ENCODE results near the gene IL20RA.
"Not testable (repeated sequence)": the region's sequence is repeated elsewhere in the genome, so short reads cannot be mapped to it uniquely, and the experiment has no call there.

IL20RA gene

DNA sequence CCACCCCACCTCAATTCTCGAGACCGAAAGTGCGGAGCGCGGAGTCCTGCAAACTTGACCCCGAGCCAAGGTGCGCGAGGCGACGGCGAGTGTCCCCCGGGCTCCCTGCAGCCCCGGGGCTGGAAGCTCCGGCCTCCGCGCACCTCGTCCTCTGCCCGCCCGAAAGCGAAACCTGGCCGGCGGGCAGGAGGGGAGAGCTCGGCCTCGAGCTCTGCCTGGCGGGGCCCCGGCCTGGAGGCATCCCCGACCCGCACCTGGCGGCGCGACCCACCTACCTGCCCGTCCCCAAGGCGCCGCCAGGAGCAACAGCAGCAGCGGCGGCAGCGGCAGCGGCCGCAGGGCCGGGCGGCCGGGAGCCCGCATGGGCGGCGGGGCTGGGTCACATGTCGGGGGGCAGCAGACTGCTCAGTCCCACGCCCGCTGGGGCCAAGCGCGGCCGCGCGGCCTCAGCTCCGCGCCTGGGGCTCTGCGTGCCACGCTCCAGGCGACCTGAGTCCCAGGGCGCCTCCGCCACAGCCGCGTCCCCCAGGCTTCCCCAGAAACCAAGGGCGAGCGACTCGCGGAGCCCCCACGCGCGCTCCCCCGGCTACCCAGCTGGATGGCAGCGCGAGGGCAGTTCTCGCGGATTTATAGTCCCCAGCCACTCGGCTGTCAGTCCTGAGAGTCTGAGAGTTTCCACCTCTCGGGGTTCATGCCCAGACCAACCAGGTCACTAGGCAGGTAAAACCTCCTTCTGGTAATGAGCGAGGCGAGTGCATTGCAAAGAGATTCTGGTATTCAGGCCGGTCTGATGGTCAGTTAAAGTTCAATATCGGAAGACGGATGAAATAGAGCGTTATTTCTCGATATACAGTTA is at the start of gene IL20RA:
TSS of gene IL20RA (minus strand) at position 600 of the 856 bp plus-strand sequence. CDS start at position 363, 237 bp downstream.
- H3K4me3 ChIP-seq (ENCODE audit: low read depth, low read length), result peak within 1 kb of the TSS; percentile 83
- DNase-seq (ENCODE audit: low read depth), result no peak

GRCh38 chr6:137093183-137094069 is 48.7 kb upstream of the IL20RA start:
- no peak for DNase-seq (ENCODE audit: low read depth)
- no peak overlapping the region for H3K4me3 ChIP-seq (ENCODE audit: low read depth, low read length)

DNA sequence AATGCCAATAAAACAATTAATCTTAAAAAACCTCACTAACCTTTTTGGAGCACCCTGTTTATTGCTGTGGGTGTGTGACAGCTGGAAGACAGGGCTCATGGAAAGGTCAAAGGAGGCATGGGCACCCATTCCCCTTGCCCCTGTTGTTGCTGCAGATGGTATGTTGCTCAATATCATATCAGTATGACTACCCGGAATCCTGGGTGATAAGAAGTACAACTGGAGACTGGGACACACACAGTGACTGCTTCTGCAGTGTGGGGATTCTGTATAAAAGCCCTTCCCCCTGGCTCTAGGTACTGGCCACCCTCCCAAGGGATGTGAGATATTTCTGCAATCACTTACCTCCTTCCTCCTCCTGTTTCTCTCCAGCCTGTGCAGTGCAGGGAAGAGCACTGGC is 47.3 kb upstream of the IL20RA start:
- H3K4me3 ChIP-seq (ENCODE audit: low read depth, low read length), result no peak overlapping the region

DNA sequence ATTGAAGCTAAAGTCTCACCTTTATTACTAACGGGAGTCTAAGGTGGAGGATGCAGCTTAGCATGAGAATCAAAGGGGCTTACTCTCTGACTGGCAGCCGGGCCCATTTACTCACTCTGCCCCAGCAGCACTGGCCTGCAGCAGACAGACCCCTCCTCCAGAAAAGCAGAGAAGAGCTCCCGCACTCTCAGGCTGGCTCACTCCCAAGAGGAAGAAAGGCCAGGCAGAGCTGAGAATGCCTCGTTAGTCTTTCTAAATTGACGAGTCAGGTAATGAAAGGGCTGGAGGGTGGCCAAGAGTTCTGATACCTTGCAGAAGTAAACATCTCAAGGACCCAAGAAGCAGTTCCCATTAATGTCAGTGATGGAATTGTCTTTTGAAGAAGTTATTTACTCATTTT is 44.5 kb upstream of the IL20RA start:
- DNase-seq (ENCODE audit: low read depth), result no peak
- H3K4me3 ChIP-seq (ENCODE audit: low read depth, low read length), result no peak overlapping the region

More for the DNA sequence above, 47.3 kb upstream of the IL20RA start:
- no peak for DNase-seq (ENCODE audit: low read depth)

DNA sequence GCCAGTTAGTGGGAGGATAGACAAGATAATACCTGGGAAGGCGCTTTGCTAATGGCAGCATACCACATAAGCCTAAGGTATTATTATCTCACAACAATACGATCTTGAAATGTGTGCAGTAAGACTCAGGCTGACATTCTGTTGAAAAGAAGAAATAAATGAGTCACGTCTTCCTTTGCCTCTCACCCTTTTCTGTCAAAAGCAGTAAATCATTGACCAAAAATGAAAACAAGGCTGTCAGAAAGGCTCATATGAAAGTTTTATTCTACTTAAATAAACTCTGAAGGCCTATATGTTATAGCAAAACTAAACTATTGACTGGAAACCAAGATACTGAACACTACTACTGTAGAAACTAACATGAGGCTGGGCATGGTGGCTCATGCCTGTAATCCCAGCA is 43.1 kb upstream of the IL20RA start:
- DNase-seq (ENCODE audit: low read depth), result no peak
- no peak overlapping the region for H3K4me3 ChIP-seq (ENCODE audit: low read depth, low read length)

GRCh38 chr6:137086031-137086430 is 41.3 kb upstream of the IL20RA start:
- H3K4me3 ChIP-seq (ENCODE audit: low read depth, low read length), result no peak overlapping the region
- no peak for DNase-seq (ENCODE audit: low read depth)

- DNase-seq (ENCODE audit: low read depth), result no peak
- no peak overlapping the region for H3K4me3 ChIP-seq (ENCODE audit: low read depth, low read length)
Observed at GRCh38 chr6:137084865-137085617, 40.3 kb upstream of the IL20RA start.

DNA sequence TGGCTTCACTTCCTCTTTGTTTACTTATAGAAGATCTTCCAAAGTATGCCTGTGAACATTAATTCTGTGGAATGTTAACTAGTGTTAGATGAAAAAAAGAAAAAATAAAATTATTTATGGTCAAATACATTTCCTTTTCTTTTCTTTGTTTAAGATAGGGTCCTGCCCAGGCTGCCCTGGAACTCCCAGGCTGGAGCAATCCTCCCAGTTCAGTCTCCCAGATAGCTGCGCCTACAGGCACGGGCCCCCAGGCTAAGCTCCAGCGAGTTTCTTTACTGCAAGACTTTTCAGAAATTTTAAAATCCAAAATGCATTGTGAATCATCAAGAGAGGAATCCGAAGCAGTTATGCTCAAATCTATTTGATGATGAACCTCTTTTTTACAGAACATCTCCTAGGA is 39.3 kb upstream of the IL20RA start:
- no peak overlapping the region for H3K4me3 ChIP-seq (ENCODE audit: low read depth, low read length)
- DNase-seq (ENCODE audit: low read depth), result no peak

DNA sequence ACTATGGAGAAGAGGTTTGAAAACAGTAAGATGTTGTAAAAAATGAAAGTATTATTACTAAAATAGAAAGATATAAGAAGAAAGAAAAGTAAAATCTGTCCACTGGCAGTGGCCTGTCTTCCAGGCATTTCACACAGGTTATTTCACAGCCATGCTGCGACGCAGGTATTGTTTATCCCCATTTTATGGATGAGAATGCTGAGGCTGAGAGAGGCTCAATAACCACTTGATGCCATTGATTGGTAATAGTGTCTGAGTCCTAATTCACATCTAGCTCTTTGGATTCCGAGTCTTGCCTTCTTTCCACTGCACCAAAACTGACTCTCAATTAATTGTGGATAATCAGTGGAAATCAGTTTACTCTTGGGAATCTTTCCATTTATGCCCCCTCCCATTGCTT is 37.2 kb upstream of the IL20RA start:
- DNase-seq (ENCODE audit: low read depth), result no peak
- H3K4me3 ChIP-seq (ENCODE audit: low read depth, low read length), result no peak overlapping the region

GRCh38 chr6:137080711-137081110 is 35.9 kb upstream of the IL20RA start:
- no peak overlapping the region for H3K4me3 ChIP-seq (ENCODE audit: low read depth, low read length)
- no peak for DNase-seq (ENCODE audit: low read depth)

GRCh38 chr6:137076277-137077068 is 31.7 kb upstream of the IL20RA start:
- no peak overlapping the region for H3K4me3 ChIP-seq (ENCODE audit: low read depth, low read length)
- peak; percentile 18 for DNase-seq (ENCODE audit: low read depth)

GRCh38 chr6:137075790-137076189 is 31.0 kb upstream of the IL20RA start:
- DNase-seq (ENCODE audit: low read depth); H3K4me3 ChIP-seq (ENCODE audit: low read depth, low read length): not testable (repeated sequence)

DNA sequence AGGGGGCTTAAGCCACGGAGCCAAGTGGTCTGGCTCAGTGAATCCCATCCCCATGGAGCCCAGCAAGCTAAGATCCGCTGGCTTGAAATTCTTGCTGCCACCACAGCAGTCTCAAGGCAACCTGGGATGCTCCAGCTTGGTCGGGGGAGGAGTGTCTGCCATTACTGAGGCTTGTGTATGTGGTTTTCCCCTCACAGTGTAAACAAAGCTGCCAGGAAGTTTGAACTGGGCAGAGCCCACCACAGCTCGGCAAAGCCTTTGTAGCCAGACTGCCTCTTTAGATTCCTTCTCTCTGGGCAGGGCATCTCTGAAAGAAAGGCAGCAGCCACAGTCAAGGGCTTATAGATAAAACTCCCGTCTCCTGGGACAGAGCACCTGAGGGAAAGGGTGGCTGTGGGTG is 25.5 kb upstream of the IL20RA start:
- no peak overlapping the region for H3K4me3 ChIP-seq (ENCODE audit: low read depth, low read length)
- no peak for DNase-seq (ENCODE audit: low read depth)

GRCh38 chr6:137067399-137067798 is 22.6 kb upstream of the IL20RA start:
- no peak overlapping the region for H3K4me3 ChIP-seq (ENCODE audit: low read depth, low read length)
- no peak for DNase-seq (ENCODE audit: low read depth)

GRCh38 chr6:137058037-137058436 is 13.3 kb upstream of the IL20RA start:
- no peak overlapping the region for H3K4me3 ChIP-seq (ENCODE audit: low read depth, low read length)
- DNase-seq (ENCODE audit: low read depth), result no peak

DNA sequence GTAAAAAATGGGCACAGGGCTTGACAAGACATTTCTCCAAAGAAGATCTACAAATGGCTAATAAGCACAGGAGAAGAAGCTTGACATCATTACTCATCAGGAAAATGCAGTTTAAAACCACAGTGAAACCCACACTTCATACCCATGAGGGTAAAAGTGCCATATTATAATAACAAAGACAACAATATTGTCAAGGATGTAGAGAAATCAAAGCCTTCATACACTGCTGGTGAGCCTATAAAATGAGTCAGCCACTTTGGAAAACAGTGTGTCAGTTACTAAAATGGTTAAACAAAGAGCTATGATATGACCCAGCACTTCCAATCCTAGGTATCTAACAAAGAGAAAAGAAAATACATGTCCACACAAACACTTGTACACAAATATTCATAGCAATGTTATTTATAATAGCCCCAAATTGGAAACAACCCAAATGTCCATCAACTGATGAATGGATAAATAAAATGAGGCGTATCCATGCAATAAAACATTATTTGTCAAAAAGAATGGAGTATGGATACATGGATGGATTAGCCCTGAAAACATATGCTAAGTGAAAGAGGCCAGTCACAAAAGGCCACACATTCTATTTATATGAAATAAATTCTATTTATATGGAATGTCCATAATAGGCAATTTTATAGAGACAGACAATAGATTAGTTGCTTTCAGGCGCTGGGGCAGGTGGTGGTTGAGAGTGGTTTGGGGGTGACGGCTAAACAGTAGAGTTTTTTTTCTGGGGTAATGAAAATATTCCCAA is 11.5 kb upstream of the IL20RA start:
- DNase-seq (ENCODE audit: low read depth), result no peak
- H3K4me3 ChIP-seq (ENCODE audit: low read depth, low read length), result no peak overlapping the region

DNA sequence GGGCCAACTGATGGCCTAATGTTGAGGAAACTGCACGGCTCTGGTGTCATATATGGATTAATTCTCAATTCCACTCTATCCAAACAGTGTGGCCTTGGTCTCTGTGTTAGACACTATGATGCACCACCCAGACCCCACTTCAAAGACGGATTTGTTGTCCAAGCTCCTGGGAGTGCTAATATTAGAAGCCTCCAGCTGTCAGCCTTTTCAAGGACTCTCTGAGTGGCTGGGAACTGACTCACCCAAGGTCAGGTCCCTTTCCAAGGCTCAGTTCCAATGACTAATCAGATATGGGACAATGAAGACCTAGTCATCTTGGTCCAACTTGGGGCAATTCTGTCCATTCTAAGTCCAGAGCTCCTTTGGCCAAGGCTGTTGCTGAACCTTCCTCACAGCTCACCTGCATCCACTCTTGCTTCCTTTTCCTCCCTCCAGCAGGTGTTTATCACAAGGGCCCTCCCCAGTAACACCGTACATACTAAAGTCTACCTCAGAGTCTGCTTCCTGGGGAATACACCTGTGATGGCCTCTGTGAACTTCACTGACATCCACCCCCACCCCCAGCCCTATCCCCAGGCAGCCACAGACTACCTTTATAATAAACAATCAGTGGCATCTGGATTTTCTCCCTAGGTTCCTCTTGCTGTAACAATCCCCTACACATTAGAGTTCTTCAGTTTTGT is 7.2 kb upstream of the IL20RA start:
- no peak overlapping the region for H3K4me3 ChIP-seq (ENCODE audit: low read depth, low read length)
- DNase-seq (ENCODE audit: low read depth), result no peak

- DNase-seq (ENCODE audit: low read depth), result no peak
- no peak overlapping the region for H3K4me3 ChIP-seq (ENCODE audit: low read depth, low read length)
Observed at GRCh38 chr6:137049095-137049494, 4.3 kb upstream of the IL20RA start.
